HL-60 (cell line): ENCODE data around the gene MAPKAPK3.

Experiments used
- DNase-seq, 2 experiments: peaks; one replicate each; pipeline ENCODE4 v3.0.0-alpha.2; 2010 to 2020; ENCODE audit warnings: low read depth in 1 of 2, low spot score in 1 of 2
- H3K27ac ChIP-seq: fragments of 250-450 bp; sonication (Bioruptor Pico); replicated peaks from 2 replicates; pipeline ENCODE4 v1.5.1; 2020; ENCODE audit warnings: mild to moderate bottlenecking, moderate library complexity
- H3K27me3 ChIP-seq: fragments of 250-450 bp; sonication (Bioruptor Pico); 2 replicates; pipeline ENCODE4 v1.5.1; 2021; ENCODE audit warnings: mild to moderate bottlenecking, moderate library complexity; ENCODE audit not compliant: insufficient read depth, poor library complexity, severe bottlenecking
- H3K4me3 ChIP-seq: replicated peaks from 2 replicates; pipeline ENCODE4 v1.5.1; 2011; ENCODE audit warnings: mild to moderate bottlenecking, control low read depth, low read length; ENCODE audit not compliant: insufficient read depth
- GABPA ChIP-seq: IDR thresholded peaks from 2 replicates; pipeline ENCODE4 v1.6.1; 2012; ENCODE audit warnings: low read depth
- POLR2AphosphoS5 ChIP-seq: IDR thresholded peaks from 2 replicates; pipeline ENCODE4 v1.6.1; 2012; ENCODE audit warnings: low read depth
- REST ChIP-seq: IDR thresholded peaks from 2 replicates; pipeline ENCODE4 v1.6.1; 2012; ENCODE audit warnings: low read depth; ENCODE audit not compliant: insufficient replicate concordance
- SPI1 ChIP-seq: IDR thresholded peaks from 2 replicates; pipeline ENCODE4 v1.6.1; 2012; ENCODE audit warnings: low read depth, mild to moderate bottlenecking, borderline replicate concordance
- TF ChIP-seq, protein P1 (sequence below): IDR thresholded peaks from one replicate; pipeline ENCODE4 v1.5.1; 2011; ENCODE audit warnings: low read length, control low read depth, inconsistent platforms; ENCODE audit not compliant: insufficient read depth

MAPKAPK3 gene

DNA sequence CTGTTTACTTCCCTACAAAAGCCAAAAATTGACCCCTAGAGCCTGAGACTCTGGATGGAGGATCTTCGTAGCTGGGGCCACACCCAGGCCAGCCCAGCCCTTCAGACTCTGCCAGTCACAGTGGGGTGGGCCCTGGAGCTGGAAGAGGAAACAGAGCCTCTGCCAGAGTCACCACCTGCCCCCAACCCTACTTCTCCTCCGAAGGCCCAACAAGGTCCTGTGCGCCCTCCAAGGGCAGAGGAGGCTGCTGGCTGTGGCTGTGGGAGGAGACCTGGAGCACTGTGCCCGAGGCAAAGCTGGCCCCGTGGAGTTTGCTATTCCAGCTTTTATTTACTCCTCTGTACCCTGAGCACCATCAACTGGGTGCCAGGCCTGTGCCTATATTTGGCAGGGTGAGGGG lies 24.4 kb upstream of the MAPKAPK3 start:
- no peaks in the 10 kb centered on the region for H3K27me3 ChIP-seq
- DNase-seq = peak in 1 of 2 experiments; percentile 80
- no peak for TF ChIP-seq REST
- TF ChIP-seq, protein P1, sequence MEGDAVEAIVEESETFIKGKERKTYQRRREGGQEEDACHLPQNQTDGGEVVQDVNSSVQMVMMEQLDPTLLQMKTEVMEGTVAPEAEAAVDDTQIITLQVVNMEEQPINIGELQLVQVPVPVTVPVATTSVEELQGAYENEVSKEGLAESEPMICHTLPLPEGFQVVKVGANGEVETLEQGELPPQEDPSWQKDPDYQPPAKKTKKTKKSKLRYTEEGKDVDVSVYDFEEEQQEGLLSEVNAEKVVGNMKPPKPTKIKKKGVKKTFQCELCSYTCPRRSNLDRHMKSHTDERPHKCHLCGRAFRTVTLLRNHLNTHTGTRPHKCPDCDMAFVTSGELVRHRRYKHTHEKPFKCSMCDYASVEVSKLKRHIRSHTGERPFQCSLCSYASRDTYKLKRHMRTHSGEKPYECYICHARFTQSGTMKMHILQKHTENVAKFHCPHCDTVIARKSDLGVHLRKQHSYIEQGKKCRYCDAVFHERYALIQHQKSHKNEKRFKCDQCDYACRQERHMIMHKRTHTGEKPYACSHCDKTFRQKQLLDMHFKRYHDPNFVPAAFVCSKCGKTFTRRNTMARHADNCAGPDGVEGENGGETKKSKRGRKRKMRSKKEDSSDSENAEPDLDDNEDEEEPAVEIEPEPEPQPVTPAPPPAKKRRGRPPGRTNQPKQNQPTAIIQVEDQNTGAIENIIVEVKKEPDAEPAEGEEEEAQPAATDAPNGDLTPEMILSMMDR = no peak
- TF ChIP-seq POLR2AphosphoS5 = no peak
- TF ChIP-seq SPI1 = no peak
- no peak for TF ChIP-seq GABPA
- H3K4me3 ChIP-seq = no peak overlapping the region
- H3K27ac ChIP-seq = peak overlapping the region; percentile 94

DNA sequence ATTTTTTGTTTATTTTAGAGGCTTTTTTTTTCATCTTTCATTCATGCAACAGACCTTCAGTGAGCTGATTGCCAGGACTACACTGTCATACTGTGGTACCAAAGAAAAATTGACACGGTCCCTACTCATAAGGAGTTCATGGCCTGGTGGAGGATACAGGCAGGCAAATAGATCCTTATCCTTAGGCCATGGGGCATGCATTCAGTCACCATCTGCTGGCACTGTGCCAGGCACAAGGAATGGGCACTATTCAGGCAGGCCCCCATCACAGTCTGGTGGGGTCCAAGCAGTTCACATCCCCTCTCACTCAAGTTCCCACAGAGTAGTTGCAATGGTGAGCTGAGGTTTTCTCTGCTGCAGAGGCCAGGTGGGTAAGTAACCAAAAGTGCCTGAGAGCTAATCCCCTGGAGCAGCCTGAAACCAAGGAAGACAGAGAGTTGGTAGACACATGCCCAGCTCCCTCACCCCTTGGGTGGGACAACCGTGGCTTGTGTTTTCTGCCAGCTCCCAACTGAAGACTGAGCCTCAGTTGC lies 22.6 kb upstream of the MAPKAPK3 start:
- no peak overlapping the region for H3K27ac ChIP-seq
- no peak overlapping the region for H3K4me3 ChIP-seq
- DNase-seq = no peak
- TF ChIP-seq, protein P1 = no peak
- TF ChIP-seq POLR2AphosphoS5 = no peak
- H3K27me3 ChIP-seq = no peaks in the 10 kb centered on the region

GRCh38 chr3:50599115-50599715 lies 17.7 kb upstream of the MAPKAPK3 start:
- DNase-seq = no peak
- H3K4me3 ChIP-seq = no peak overlapping the region
- H3K27me3 ChIP-seq = no peaks in the 10 kb centered on the region
- TF ChIP-seq, protein P1 = no peak
- TF ChIP-seq GABPA (no peak), SPI1 (no peak), POLR2AphosphoS5 (no peak), REST (no peak)
- peak overlapping the region; percentile 94 for H3K27ac ChIP-seq

- peak overlapping the region; percentile 94 for H3K27ac ChIP-seq
- DNase-seq = no peak
- TF ChIP-seq, protein P1 = no peak
- TF ChIP-seq REST (no peak), GABPA (no peak), POLR2AphosphoS5 (no peak), SPI1 (no peak)
Measured at GRCh38 chr3:50599716-50600118, 17.2 kb upstream of the MAPKAPK3 start.

More at GRCh38 chr3:50599716-50600118, 17.2 kb upstream of the MAPKAPK3 start:
- H3K27me3 ChIP-seq = no peaks in the 10 kb centered on the region
- H3K4me3 ChIP-seq = no peak overlapping the region
